OCI-LY7 (cell line): Measurements from ENCODE around the gene CCDC87.
"Not testable (repeated sequence)": the region's sequence is repeated elsewhere in the genome, so short reads cannot be mapped to it uniquely, and the experiment has no call there.

Source experiments
- CTCF ChIP-seq: fragments of 200-600 bp; sonication (generic); conservative IDR thresholded peaks from 2 replicates; pipeline ENCODE4 v1.5.1; 2014; ENCODE audit warnings: mild to moderate bottlenecking, antibody characterized with exemption, low read length, moderate library complexity, mixed read lengths
- EZH2phosphoT487 ChIP-seq: fragments of 200-600 bp; sonication (generic); IDR thresholded peaks from 2 replicates; pipeline ENCODE4 v1.6.1; 2018; ENCODE audit warnings: low read depth, borderline replicate concordance, mild to moderate bottlenecking, mixed run types, antibody characterized with exemption, low read length, moderate library complexity, mixed read lengths

DNA sequence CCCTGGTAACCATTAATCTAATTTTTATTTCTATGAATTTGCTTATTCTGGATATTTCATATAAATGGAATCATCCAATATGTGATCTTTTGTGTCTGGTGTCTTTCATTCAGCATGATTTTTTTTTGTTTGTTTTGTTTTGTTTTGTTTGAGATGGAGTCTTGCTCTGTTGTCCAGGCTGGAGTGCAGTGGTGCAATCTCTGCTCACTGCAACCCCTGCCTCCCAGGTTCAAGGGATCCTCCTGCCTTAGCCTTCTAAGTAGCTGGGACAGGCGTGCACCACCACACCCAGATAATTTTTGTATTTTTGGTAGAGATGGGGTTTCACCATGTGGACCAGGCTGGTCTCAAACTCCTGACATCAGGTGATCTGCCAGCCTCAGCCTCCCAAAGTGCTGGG, 7.4 kb downstream of the CCDC87 start:
- not testable (repeated sequence) for TF ChIP-seq CTCF, EZH2phosphoT487
